HFFc6 (cell line): ENCODE results near the gene PPID. TPM values are rescaled to one million over a fixed set of nuclear protein-coding genes. Genes with fewer than 3 reads are reported as not detected.

Experiments
- DNase-seq: peaks from one replicate; pipeline ENCODE4 v3.0.0-alpha.2; 2018
- H3K27ac Mint-ChIP-seq: 2 replicates; pipeline ENCODE4 v1.8.0; 2020; ENCODE audit warnings: mild to moderate bottlenecking, mixed read lengths
- H3K27me3 Mint-ChIP-seq: 2 replicates; pipeline ENCODE4 v1.8.0; 2021; ENCODE audit warnings: mild to moderate bottlenecking, moderate library complexity, mixed read lengths; ENCODE audit not compliant: insufficient read depth
- H3K36me3 Mint-ChIP-seq: 2 replicates; pipeline ENCODE4 v1.8.0; 2021; ENCODE audit warnings: low read depth, mixed read lengths
- H3K4me1 Mint-ChIP-seq: 2 replicates; pipeline ENCODE4 v1.8.0; 2020; ENCODE audit warnings: low read depth, mixed read lengths
- H3K4me3 Mint-ChIP-seq: 2 replicates; pipeline ENCODE4 v1.8.0; 2020; ENCODE audit warnings: mild to moderate bottlenecking, moderate library complexity, mixed read lengths
- H3K9me3 Mint-ChIP-seq: 2 replicates; pipeline ENCODE4 v1.8.0; 2020; ENCODE audit warnings: mild to moderate bottlenecking, mixed read lengths
- total RNA-seq, 6 experiments: library from RNA; stranded (reverse); fragmentation: NEBNext Ultra II Directional; extraction: Animal tissue kit (Norgen Biotek cat#: 25700); gene quantifications; 2 replicates in 1 of 6; 3 replicates in 5 of 6; pipeline ENCODE4 v1.2.3, GENCODE V29; 2021
- TF ChIP-seq, protein P1 (sequence below): fragments of 200-600 bp; sonication (generic); IDR thresholded peaks from 2 replicates; pipeline ENCODE4 v1.5.0; 2021; ENCODE audit warnings: antibody characterized with exemption, mild to moderate bottlenecking

Gene PPID
- total RNA-seq, 6 experiments from 2014 or later = 23.2 to 30.2 (median 23.9) TPM

DNA sequence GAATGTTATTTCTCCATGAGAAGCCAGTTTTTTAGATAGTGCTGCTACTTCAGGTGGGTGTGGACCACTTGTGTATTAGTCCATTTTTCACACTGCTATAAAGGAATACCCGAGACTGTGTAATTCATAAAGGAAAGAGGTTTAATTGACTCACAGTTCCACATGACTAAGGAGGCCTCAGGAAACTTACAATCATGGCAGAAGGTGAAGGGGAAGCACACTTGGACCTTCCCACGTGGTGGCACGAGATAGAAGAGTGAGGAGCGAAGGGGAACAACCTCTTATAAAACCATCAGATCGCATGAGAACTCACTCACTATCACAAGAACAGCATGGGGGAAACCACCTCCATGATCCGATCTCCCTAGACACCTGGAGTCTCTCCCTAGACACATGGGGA lies 3.4 kb upstream of the PPID start:
- TF ChIP-seq, protein P1, sequence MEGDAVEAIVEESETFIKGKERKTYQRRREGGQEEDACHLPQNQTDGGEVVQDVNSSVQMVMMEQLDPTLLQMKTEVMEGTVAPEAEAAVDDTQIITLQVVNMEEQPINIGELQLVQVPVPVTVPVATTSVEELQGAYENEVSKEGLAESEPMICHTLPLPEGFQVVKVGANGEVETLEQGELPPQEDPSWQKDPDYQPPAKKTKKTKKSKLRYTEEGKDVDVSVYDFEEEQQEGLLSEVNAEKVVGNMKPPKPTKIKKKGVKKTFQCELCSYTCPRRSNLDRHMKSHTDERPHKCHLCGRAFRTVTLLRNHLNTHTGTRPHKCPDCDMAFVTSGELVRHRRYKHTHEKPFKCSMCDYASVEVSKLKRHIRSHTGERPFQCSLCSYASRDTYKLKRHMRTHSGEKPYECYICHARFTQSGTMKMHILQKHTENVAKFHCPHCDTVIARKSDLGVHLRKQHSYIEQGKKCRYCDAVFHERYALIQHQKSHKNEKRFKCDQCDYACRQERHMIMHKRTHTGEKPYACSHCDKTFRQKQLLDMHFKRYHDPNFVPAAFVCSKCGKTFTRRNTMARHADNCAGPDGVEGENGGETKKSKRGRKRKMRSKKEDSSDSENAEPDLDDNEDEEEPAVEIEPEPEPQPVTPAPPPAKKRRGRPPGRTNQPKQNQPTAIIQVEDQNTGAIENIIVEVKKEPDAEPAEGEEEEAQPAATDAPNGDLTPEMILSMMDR = no peak
- Mint-ChIP-seq H3K9me3 (no peaks in the 10 kb centered on the region), H3K4me1 (peaks cover 26% of the 10 kb centered on the region), H3K27ac (no peak overlapping the region), H3K4me3 (no peak overlapping the region), H3K36me3 (peaks cover 9% of the 10 kb centered on the region), H3K27me3 (peaks cover 3% of the 10 kb centered on the region)
- no peak for DNase-seq

DNA sequence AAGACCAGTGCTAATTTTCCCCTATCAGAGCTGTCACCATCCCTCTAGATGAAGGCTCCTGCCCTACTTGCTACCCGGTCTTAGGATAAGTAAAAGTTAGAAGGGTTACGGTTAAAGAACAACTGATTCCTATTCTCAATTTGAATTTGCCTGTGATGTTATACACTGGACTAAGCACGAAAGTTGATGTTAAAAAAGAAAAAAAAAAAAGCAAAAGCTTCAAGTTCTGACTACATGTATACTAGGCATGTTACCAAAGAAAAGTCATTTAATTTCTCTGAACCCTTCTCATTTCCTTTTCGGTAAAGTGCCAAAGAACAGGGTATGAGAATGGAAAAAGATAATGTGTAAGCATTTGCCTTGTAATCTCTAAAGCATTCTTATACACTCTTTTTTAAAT lies 1.4 kb upstream of the PPID start:
- H3K36me3 Mint-ChIP-seq = peaks cover 20% of the 10 kb centered on the region
- TF ChIP-seq, protein P1 = no peak
- no peaks in the 10 kb centered on the region for H3K9me3 Mint-ChIP-seq
- H3K4me1 Mint-ChIP-seq = peaks cover 25% of the 10 kb centered on the region
- H3K27ac Mint-ChIP-seq = no peak overlapping the region
- H3K4me3 Mint-ChIP-seq = no peak overlapping the region; the same call in 1 of the 2 replicates
- peaks cover 3% of the 10 kb centered on the region for H3K27me3 Mint-ChIP-seq
- no peak for DNase-seq

DNA sequence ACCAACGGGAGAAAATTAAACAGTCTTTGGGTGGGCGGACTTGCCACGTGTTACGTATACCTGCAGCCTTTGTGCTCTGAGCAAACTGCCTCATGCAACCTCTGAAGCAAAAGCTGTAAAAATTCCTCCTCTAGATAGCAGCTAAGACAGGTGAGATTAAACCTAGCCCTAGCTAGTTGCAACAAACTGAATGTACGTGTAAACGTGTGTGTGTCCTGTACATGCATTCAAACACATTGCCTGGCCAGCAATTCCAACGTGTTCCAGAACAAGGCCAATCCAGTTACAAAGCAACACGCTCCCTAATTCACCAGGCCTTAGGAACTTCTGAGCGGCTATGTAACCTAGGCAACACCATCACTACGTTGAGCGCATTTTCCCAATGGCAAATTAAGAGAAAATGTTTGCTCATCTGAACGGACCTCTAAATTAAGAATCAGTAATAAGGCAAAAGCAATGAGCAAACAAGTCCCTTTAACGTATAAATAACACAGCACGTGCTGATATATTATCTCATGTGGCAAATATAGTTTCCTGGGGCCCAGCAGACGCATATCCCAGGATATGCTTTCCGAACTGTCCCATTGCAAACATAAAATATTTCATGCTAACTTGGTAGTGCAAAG lies 792 bp downstream of the PPID start:
- H3K9me3 Mint-ChIP-seq = no peaks in the 10 kb centered on the region
- TF ChIP-seq, protein P1 = no peak
- peak overlapping the region; percentile 98 for H3K4me3 Mint-ChIP-seq
- DNase-seq = peak; percentile 40
- H3K27me3 Mint-ChIP-seq = no peaks in the 10 kb centered on the region; the same call in 1 of the 2 replicates
- peaks cover 15% of the 10 kb centered on the region for H3K4me1 Mint-ChIP-seq
- H3K36me3 Mint-ChIP-seq = peaks cover 38% of the 10 kb centered on the region
- peak overlapping the region; percentile 92 for H3K27ac Mint-ChIP-seq

DNA sequence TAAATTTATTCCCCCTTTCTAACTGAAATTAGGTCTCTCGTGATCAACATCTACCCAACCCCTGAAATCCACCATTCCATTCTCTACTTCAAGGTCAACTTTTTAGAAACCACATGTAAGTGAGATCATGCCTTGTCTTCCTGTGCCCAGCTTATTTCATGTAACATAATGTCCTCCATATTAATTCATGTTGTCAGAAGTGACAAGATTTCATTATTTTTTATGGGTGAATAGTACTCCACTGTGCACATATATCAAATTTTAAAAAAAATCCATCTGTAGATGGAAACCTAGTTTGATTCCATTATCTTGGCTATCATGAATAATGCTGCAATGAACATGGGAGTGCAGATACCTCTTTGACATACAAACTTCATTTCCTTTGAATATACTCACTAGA lies 1.5 kb downstream of the PPID start:
- H3K27me3 Mint-ChIP-seq = no peaks in the 10 kb centered on the region; the same call in 1 of the 2 replicates
- peak overlapping the region; percentile 98 for H3K4me3 Mint-ChIP-seq
- H3K4me1 Mint-ChIP-seq = peaks cover 15% of the 10 kb centered on the region
- DNase-seq = no peak
- TF ChIP-seq, protein P1 = no peak
- peak overlapping the region; percentile 92 for H3K27ac Mint-ChIP-seq
- no peaks in the 10 kb centered on the region for H3K9me3 Mint-ChIP-seq
- peaks cover 44% of the 10 kb centered on the region for H3K36me3 Mint-ChIP-seq

DNA sequence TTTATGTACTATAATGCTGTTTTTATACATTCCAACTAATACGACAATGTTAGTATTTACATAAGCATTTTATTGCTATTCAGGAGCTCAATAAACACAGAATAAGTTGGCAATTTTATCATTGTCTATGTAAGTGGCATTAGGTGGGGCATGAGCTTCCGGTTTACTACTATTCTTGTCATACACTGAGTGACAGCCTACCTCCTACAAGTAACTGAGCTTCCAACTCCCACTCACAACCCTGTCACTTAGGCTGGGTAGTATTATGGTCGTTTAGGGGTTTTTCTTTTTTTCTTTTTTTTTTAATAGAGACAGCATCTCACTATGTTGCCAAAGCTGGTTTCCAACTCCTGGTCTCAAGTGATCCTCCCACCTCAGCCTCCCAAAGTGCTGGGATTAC lies 7.4 kb downstream of the PPID start:
- Mint-ChIP-seq H3K4me3 (no peak overlapping the region), H3K27me3 (no peaks in the 10 kb centered on the region), H3K9me3 (no peaks in the 10 kb centered on the region), H3K36me3 (peaks cover 43% of the 10 kb centered on the region), H3K27ac (no peak overlapping the region), H3K4me1 (no peaks in the 10 kb centered on the region)
- no peak for DNase-seq
- TF ChIP-seq, protein P1 = no peak
